Measurements from ENCODE around the gene ZNF787.

Gene ZNF787

DNA sequence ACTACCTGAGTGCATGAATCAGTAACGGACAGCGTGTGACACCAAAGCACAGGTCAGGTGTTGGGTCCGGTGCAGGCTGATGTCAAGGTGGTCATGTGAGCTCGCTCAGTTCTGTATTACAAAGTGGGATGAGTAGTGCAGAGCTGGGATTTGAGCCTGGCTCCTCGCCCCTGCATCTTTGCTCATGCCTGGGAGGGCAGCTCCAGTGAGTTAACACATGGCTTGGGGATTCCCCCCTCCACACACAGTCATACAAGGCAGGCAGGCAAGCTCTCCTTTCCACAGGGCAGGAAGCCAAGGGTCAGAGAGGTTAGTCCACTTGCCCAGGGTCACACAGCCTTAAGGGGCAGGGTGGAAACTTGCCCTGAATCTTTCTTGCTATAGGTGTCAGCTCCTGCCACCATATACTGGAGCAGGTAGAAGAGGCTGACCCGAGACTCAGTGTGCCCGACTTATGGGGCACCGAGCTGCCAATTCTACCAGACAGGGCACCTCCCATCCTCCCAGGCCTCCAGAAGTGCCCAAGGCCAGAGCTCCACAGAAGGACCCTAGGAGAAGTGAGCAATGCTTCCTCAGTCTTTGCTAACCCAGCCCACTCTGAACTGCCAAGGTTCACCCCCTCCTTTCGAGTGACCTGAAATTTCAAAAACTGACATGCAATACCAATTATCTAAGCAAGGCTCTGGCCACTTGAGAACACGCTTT, 35.4 kb downstream of the ZNF787 start:
- no peak for DNase-seq

DNA sequence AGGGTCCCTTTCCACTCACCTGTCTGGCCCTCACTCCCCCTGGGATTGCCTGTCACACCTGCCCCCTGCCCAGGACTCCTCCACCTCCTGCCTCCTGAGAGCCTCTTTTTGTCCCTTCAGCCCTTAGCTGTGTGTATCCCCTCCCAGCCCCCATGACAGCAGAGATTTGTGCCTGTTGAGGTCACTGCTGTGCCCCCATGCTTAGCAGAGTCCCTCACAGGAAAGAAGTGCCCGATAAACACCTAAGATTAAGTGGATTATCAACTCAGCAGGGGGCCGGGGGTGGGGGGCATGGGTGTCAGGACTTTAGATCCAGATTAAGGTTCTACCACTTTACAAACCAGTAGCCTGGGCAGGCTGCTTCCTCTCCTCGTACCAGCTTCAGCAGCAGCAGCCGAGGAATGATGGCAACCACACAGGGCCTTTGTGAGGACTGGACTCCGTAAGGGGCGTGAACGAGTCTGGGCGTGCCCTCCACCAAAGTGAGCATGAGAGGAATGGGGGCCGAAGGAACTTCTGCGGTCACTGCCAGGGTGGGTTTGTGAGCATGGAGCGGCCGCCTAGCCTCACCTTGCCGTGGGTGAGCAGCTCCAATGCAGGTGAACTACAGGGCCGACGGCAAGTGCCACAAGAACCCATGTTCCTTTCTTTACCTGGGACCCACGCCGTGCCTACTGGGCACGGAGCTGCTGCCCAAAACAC, 36.1 kb downstream of the ZNF787 start:
- DNase-seq: no peak

DNA sequence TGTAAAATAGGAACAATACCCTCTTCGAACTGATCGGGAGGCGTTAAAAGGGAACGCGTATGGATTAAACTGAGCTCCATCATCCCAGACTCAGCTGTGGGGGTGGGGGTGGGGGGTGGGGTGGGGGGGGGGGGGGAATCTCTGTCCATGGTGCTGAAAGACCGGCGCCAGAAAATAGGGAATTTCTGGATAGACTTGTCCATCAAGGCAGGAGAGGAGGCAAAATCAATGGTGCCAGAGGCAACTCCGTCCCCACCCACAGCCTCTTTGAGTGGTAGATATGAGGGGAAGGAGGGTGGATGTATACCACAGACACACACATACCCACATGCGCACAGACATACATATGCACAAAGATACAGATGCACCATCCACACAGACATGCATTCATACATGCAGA, 37.4 kb downstream of the ZNF787 start:
- no peak for DNase-seq

DNA sequence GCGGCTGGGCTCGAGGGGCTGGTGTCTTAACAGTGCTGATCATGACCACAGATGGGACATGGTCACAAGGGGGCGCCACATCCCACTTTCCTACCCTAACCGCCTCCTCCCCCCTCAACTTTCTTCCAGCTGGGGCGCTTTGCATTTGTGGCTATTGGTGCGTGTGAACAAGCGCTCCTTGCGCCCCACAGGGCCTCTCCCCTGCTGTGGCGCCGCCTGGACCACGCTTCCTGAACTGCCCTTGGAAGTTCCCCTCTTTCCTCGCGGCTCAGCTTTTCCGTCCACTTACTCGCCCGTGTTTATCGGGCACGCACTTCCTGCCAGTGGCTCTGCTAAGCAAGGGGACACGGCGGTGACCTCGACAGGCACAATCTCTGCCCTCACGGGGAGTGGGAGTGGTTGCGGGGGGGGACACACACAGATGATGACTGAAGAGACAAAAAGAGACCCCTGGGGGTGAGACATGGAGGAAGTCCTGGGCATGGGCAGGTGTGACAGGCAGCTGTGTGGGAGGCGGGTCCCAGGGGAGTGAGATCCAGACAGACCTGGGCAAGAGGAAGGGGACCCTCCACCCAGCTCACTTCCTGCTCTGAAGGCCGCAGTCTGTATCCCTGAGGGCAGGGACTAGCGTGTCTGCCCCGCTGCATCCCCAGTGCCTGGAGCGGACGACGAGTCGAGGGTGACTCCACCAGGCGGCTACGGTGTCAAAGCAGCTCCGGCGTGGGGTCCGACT, 40.3 kb downstream of the ZNF787 start:
- DNase-seq: peak; percentile 48

DNA sequence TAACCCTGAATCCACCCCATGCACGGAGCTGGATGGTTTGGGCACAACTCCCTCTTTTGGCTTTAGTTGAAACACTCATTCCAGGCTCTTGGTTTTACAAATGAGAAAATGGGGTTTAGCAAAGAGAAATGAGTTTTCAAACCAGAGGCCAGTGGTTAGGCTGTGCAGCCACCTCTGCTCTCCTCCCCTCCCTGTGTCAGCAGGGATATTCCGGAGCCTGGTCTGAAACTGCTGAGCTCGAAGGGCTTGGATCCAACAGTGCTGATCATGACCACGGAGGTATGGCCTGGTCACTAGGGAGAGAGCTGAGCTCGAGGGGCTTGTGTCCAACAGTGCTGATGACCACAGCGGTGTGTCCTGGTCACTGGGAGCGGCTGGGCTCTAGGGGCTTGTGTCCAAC, 41.5 kb downstream of the ZNF787 start:
- no peak for DNase-seq

DNA sequence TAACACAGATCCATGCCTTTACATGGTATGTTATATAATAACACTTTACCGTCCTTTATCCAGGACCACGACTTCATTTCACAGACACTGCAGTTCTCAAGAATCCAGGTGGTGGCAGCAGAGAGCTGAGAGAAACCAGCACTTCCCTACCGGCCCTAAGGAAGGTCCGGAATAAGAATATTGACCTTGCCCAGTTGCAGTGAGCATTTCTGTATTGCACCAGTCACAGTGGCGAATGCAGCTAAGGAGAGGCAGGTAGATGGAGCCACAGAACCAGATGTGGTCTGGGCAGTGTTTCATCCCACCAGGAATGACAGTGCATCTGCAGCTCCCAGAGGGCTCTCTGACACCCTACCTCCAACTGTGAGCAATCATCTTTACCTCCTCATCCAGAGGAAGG, 44.6 kb downstream of the ZNF787 start:
- DNase-seq: no peak

DNA sequence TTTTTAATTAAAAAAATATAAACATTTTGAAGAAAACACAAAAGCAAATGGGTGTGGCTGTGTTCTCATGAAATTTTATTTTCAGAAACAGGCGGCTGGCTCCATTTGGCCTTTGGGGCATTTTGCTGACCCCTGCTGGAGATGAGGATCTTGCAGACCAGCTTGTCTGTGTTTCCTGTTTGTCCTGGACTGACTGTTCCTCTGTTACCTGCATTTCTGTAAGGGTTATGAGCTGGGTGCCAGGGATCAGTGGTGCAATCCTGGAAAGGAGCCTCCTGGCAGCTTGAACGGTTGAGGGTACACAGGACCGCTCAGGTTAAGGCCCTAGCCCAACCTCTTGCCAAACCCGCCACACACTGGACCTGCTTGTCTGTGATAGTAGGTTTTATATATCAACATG, 49.9 kb downstream of the ZNF787 start:
- no peak for DNase-seq

DNA sequence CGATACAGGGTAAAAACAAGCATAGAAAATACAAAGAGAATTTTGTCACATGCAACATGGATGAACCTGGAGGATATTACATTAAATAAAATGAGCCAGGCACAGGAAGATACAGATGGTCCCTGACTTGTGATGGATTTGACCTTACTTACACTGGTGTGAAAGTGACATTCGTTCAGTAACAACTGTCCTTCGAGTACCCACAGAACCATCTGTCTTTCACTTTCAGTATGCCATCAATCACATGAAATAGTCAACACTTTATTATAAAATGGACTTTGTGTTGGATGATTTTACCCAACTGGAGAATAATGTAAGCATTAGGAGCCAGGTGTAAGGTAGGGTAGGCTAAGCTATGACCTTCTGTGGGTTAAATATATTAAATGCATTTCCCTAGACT, 51.5 kb downstream of the ZNF787 start:
- DNase-seq: no peak

DNA sequence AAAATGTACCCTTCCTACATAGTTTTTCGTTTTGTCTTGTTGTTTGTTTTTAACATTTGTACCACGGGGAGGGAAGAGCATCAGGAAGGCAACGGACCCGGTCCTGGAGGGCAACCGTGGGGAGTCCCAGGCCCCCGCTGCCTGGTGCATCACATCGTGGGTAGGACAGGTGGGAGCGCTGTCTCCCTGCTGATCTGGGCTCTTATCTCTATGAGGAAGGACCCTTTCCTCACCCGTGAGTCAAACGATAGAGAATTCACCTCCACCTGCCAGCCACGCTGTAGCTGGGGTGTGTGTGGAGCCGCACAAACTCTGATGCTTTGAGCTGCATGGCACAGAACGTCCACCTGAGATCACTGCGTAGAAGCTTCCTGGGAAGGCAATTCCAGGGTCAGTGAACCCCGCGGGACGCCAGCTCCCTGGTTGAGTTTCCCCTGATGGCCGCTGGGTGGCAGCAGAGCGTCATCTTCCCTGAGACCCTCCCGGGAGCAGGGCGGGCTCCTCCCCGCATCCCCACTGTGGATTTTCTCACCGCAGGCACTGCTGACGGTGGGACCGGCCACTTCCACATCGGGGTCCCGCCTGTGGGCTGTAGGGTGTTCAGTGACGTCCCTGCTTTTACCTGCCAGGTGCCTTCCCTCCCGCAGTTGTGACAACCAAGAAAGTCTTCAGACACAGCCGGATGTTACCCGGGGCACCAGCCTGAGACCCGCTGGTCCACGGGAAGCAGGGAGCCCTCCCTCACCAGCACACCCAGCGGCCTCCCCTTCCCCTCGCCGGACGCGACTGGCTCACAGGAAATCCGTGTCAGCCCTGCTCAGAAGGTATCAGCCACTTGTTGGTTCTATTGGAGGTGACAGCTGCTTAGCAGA, 54.7 kb downstream of the ZNF787 start:
- peak; percentile 48 for DNase-seq

DNA sequence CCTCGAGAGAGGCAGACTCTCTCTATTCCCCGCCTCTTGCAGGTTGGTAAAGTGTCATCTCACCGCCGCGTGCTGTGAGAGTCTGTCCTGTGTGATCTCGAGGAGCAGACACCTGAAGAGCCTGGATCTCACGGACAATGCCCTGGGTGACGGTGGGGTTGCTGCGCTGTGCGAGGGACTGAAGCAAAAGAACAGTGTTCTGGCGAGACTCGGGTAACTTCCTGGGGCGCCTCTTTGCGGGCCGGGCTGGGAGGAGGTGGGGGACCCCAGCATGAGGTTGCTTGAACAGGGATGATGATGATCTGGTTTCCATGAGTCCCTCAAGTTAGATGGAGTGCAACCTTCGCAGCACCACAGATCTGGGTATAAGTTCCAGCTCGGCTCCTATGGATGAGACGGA, 67.5 kb downstream of the ZNF787 start:
- DNase-seq: no peak
